IMR-90 (cell line): ENCODE measurements around the gene UGT2B11. TPM values are rescaled to one million over a fixed set of nuclear protein-coding genes. Genes with fewer than 3 reads are reported as not detected.
"Not testable (repeated sequence)": the region's sequence is repeated elsewhere in the genome, so short reads cannot be mapped to it uniquely, and the experiment has no call there.

Experiments
- ATAC-seq: fragments of 200-7000 bp; cut with Tn5 transposase; 2 replicates; pipeline ENCODE4 v1.9.1; 2020; ENCODE audit warnings: low read depth, mild to moderate bottlenecking, moderate library complexity
- BruUV-seq: library from RNA; stranded (reverse); fragments of 400-500 nt; replicated peaks from 2 replicates; lab custom pipeline; 2021; lab: Mats Ljungman, UMichigan
- CTCF ChIA-PET: fragments of 300-600 bp; formaldehyde crosslinking; extraction: SDS; loops from one replicate; lab custom pipeline; 2021; ENCODE audit warnings: antibody characterized with exemption; lab: Yijun Ruan, JAX
- POLR2A ChIA-PET: fragments of 300-600 bp; sonication (Branson Sonifier 250); formaldehyde crosslinking; loops from one replicate; lab custom pipeline; 2022; ENCODE audit warnings: antibody characterized with exemption; ENCODE audit not compliant: unreplicated experiment; lab: Charles Lee
- DNase-seq: peaks from one replicate; pipeline ENCODE4 v3.0.0; 2013
- H2AFZ ChIP-seq: replicated peaks from 2 replicates; pipeline ENCODE3; 2013; ENCODE audit warnings: low read length, mild to moderate bottlenecking; ENCODE audit not compliant: poor library complexity
- H2AK5ac ChIP-seq: 2 replicates; pipeline ENCODE4 v1.6.1; 2013; ENCODE audit warnings: low read depth, low read length, inconsistent platforms
- H2AK9ac ChIP-seq: replicated peaks from 2 replicates; pipeline ENCODE3; 2013; ENCODE audit warnings: mild to moderate bottlenecking, low read depth, low read length, moderate library complexity; ENCODE audit not compliant: poor library complexity
- H2BK120ac ChIP-seq: 2 replicates; pipeline ENCODE4 v1.6.1; 2013; ENCODE audit warnings: low read depth, low read length, inconsistent platforms
- H2BK15ac ChIP-seq: 3 replicates; pipeline ENCODE4 v1.6.1; 2013; ENCODE audit warnings: low read depth, low read length, inconsistent platforms
- H2BK20ac ChIP-seq: 2 replicates; pipeline ENCODE4 v1.6.1; 2013; ENCODE audit warnings: low read depth, mild to moderate bottlenecking, inconsistent platforms, low read length, moderate library complexity
- H2BK5ac ChIP-seq: 2 replicates; pipeline ENCODE4 v1.6.1; 2013; ENCODE audit warnings: mild to moderate bottlenecking, low read depth, low read length, inconsistent platforms; ENCODE audit not compliant: poor library complexity, severe bottlenecking
- H3K14ac ChIP-seq: replicated peaks from 2 replicates; pipeline ENCODE4 v1.6.1; 2013; ENCODE audit warnings: low read depth, low read length, inconsistent platforms
- H3K18ac ChIP-seq: 2 replicates; pipeline ENCODE4 v1.6.1; 2013; ENCODE audit warnings: low read depth, low read length, control low read depth
- H3K23ac ChIP-seq: 2 replicates; pipeline ENCODE4 v1.6.1; 2013; ENCODE audit warnings: low read depth, low read length, inconsistent platforms
- H3K27ac ChIP-seq: 2 replicates; pipeline ENCODE4 v1.5.1; 2013; ENCODE audit warnings: mild to moderate bottlenecking, control low read depth, low read length; ENCODE audit not compliant: insufficient read depth
- H3K27me3 ChIP-seq: 2 replicates; pipeline ENCODE4 v1.6.1; 2013; ENCODE audit warnings: low read length; ENCODE audit not compliant: control insufficient read depth, insufficient read depth
- H3K36me3 ChIP-seq: 2 replicates; pipeline ENCODE4 v1.6.1; 2013; ENCODE audit warnings: low read length, mixed read lengths; ENCODE audit not compliant: control insufficient read depth, insufficient read depth
- H3K4ac ChIP-seq: 2 replicates; pipeline ENCODE4 v1.6.1; 2013; ENCODE audit warnings: low read depth, low read length, inconsistent platforms
- H3K4me1 ChIP-seq: 2 replicates; pipeline ENCODE4 v1.6.1; 2013; ENCODE audit warnings: low read length, mixed read lengths; ENCODE audit not compliant: control insufficient read depth, insufficient read depth
- H3K4me2 ChIP-seq: 2 replicates; pipeline ENCODE4 v1.6.1; 2013; ENCODE audit warnings: low read depth, mild to moderate bottlenecking, control low read depth, low read length, moderate library complexity
- H3K4me3 ChIP-seq: 2 replicates; pipeline ENCODE4 v1.5.1; 2013; ENCODE audit warnings: low read depth, mild to moderate bottlenecking, control low read depth, low read length, moderate library complexity; ENCODE audit not compliant: insufficient read depth
- H3K56ac ChIP-seq: 2 replicates; pipeline ENCODE4 v1.6.1; 2013; ENCODE audit warnings: low read length, inconsistent platforms; ENCODE audit not compliant: insufficient read depth; ENCODE audit errors: extremely low read depth
- H3K79me1 ChIP-seq, 2 experiments: 2 replicates each; pipeline ENCODE4 v1.6.1; 2013; ENCODE audit warnings: low read length in 2 of 2, inconsistent platforms in 1 of 2, low read depth in 1 of 2
- H3K9ac ChIP-seq: 2 replicates; pipeline ENCODE4 v1.6.1; 2013; ENCODE audit warnings: low read depth, low read length, control low read depth
- H3K9me1 ChIP-seq: 2 replicates; pipeline ENCODE4 v1.6.1; 2013; ENCODE audit warnings: low read length, inconsistent platforms; ENCODE audit not compliant: insufficient read depth
- H3K9me3 ChIP-seq: 2 replicates; pipeline ENCODE4 v1.6.1; 2013; ENCODE audit warnings: low read length; ENCODE audit not compliant: control insufficient read depth, insufficient read depth
- H4K20me1 ChIP-seq: 2 replicates; pipeline ENCODE4 v1.6.1; 2013; ENCODE audit warnings: low read length, inconsistent platforms; ENCODE audit not compliant: insufficient read depth
- H4K5ac ChIP-seq: 2 replicates; pipeline ENCODE4 v1.6.1; 2013; ENCODE audit warnings: mild to moderate bottlenecking, low read depth, low read length, control low read depth
- H4K8ac ChIP-seq, 2 experiments: 2 replicates each; pipeline ENCODE4 v1.6.1; 2013; ENCODE audit warnings: low read depth in 2 of 2, low read length in 2 of 2, control low read depth in 1 of 2, inconsistent platforms in 1 of 2
- H4K91ac ChIP-seq: 2 replicates; pipeline ENCODE4 v1.6.1; 2013; ENCODE audit warnings: low read depth, low read length, inconsistent platforms; ENCODE audit not compliant: insufficient read depth
- WGBS, 2 experiments: methylation state at CpG; one replicate each; pipeline versions ENCODE4 v1.1.5 to v1.1.7; 2013; ENCODE audit warnings: missing lambda C conversion rate in 2 of 2; ENCODE audit not compliant: insufficient read length in 1 of 2; ENCODE audit errors: extremely low coverage in 2 of 2; 5-methylcytosine and 5-hydroxymethylcytosine counted together
- dilution Hi-C: fragments of 300-500 bp; cut with HindIII; formaldehyde crosslinking; loops from one replicate; pipeline ENCODE4 v1.14.3; 2018; ENCODE audit warnings: low sequenced_read_pairs; ENCODE audit not compliant: unreplicated experiment
- in situ Hi-C: fragments of 300-500 bp; cut with MboI; formaldehyde crosslinking; loops from 3 replicates; pipeline ENCODE4 v1.14.3; 2019; ENCODE audit warnings: low sequenced_read_pairs, inconsistent platforms, mixed read lengths
- intact Hi-C: fragments of 100-400 bp; cut with micrococcal nuclease; formaldehyde crosslinking; loops from 2 replicates; pipeline ENCODE4 v1.10.0; 2022
- polyA plus RNA-seq, 3 experiments: library from polyadenylated mRNA; depleted of rRNA; stranded (reverse); fragments of >200 nt; gene quantifications; 2 replicates each; pipeline ENCODE4 v1.2.3, GENCODE V29; 2012; ENCODE audit warnings: low replicate concordance in 1 of 3
- total RNA-seq: library from RNA; depleted of rRNA; stranded (reverse); fragments of >200 nt; gene quantifications from 2 replicates; pipeline ENCODE4 v1.2.3, GENCODE V29; 2012

UGT2B11 gene
- total and polyA plus RNA-seq, 2 of the 4 experiments (the other 2 are of a cell fraction) = not detected

- WGBS, 2 experiments = no CpG with 5 or more reads among the region's 6 CpGs
- H3K4me3 ChIP-seq, H3K4me1 ChIP-seq, H3K56ac ChIP-seq, H2BK120ac ChIP-seq, DNase-seq, dilution Hi-C loops, H3K9ac ChIP-seq, POLR2A ChIA-PET, in situ Hi-C loops, H3K23ac ChIP-seq, H4K5ac ChIP-seq, H3K9me1 ChIP-seq, H3K14ac ChIP-seq, H2BK15ac ChIP-seq, H2AK5ac ChIP-seq, H2BK20ac ChIP-seq, H3K4ac ChIP-seq, H3K36me3 ChIP-seq, H3K9me3 ChIP-seq, H3K18ac ChIP-seq, CTCF ChIA-PET, H3K79me1 ChIP-seq, H2BK5ac ChIP-seq, ATAC-seq, H2AFZ ChIP-seq, intact Hi-C loops, H4K8ac ChIP-seq, H3K4me2 ChIP-seq, H3K27ac ChIP-seq, H2AK9ac ChIP-seq, H4K91ac ChIP-seq, BruUV-seq, H3K27me3 ChIP-seq, H4K20me1 ChIP-seq: not testable (repeated sequence)
These were observed 8.7 kb upstream of the UGT2B11 start for GRCh38 chr4:69223277-69223676.

DNA sequence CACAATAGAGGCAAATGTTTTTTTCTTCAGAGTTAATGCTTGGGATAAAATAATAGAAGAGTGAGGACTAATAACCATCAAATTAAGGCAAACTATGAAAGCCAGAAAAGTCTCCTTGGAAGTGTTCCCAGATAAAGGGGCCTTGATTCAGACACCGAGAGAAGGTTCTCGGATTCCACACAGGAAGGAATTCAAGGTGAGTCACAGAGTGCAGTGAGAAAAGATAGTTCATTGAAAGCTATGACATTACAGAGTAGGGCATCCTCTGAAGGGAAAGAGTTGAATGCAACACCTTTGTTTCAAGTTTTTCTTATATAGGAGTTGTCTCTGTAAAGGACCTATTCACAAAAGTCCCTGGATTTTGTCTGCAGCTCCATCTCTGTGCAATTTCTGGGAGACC, 3.9 kb upstream of the UGT2B11 start:
- intact Hi-C loops, dilution Hi-C loops, H2AK9ac ChIP-seq: not testable (repeated sequence)

More for the DNA sequence above, 3.9 kb upstream of the UGT2B11 start:
- H3K9me1 ChIP-seq, DNase-seq, POLR2A ChIA-PET, H3K56ac ChIP-seq, H3K4ac ChIP-seq, H3K4me2 ChIP-seq, H4K8ac ChIP-seq, H3K14ac ChIP-seq, H3K18ac ChIP-seq, H3K9me3 ChIP-seq, H2AFZ ChIP-seq, H2AK5ac ChIP-seq, BruUV-seq, H3K27ac ChIP-seq, H4K91ac ChIP-seq, ATAC-seq, H4K20me1 ChIP-seq, H3K23ac ChIP-seq, H2BK20ac ChIP-seq, H2BK15ac ChIP-seq, H3K4me1 ChIP-seq, CTCF ChIA-PET, H2BK5ac ChIP-seq, H3K27me3 ChIP-seq, H4K5ac ChIP-seq, H3K9ac ChIP-seq, H3K36me3 ChIP-seq, H2BK120ac ChIP-seq, H3K79me1 ChIP-seq, H3K4me3 ChIP-seq, in situ Hi-C loops: not testable (repeated sequence)
- WGBS, 2 experiments = no CpG with 5 or more reads among the region's 2 CpGs
